Suprapubic skin (tissue), 4 donors: ENCODE results near the gene AGPAT2. TPM values are rescaled to one million over a fixed set of nuclear protein-coding genes. Genes with fewer than 3 reads are reported as not detected.

ENCODE experiments used
- DNase-seq, 2 donors: peaks; one replicate each; pipeline ENCODE4 v3.0.0-alpha.2; 2019; ENCODE audit warnings: low spot score in 2 of 2
- H3K27ac ChIP-seq: fragments of 200-600 bp; sonication (generic); one replicate; pipeline ENCODE4 v1.5.1; 2019
- H3K27me3 ChIP-seq: fragments of 200-600 bp; sonication (generic); one replicate; pipeline ENCODE4 v1.5.1; 2019
- H3K36me3 ChIP-seq: fragments of 200-600 bp; sonication (generic); one replicate; pipeline ENCODE4 v1.5.1; 2019
- H3K4me1 ChIP-seq: fragments of 200-600 bp; sonication (generic); one replicate; pipeline ENCODE4 v1.5.1; 2019
- H3K4me3 ChIP-seq: fragments of 200-600 bp; sonication (generic); one replicate; pipeline ENCODE4 v1.5.1; 2019; ENCODE audit warnings: mild to moderate bottlenecking
- H3K9me3 ChIP-seq: fragments of 200-600 bp; sonication (generic); one replicate; pipeline ENCODE4 v1.5.1; 2019
- CTCF ChIP-seq, 2 donors: fragments of 200-600 bp in 1 of 2; fragments of 450-650 bp in 1 of 2; sonication (generic) in 1 of 2; IDR thresholded peaks; one replicate each; pipeline ENCODE4 v1.5.1; 2016 to 2019; ENCODE audit warnings: antibody characterized with exemption in 2 of 2, mild to moderate bottlenecking in 1 of 2, moderate library complexity in 1 of 2
- EP300 ChIP-seq: sonication (generic); formaldehyde crosslinking; IDR thresholded peaks from one replicate; pipeline ENCODE4 v1.6.1; 2017; ENCODE audit warnings: antibody characterized with exemption
- POLR2A ChIP-seq, 2 donors: fragments of 450-650 bp; IDR thresholded peaks; one replicate each; pipeline ENCODE4 v1.6.1; 2017; ENCODE audit warnings: antibody characterized with exemption in 2 of 2, mild to moderate bottlenecking in 2 of 2, moderate library complexity in 2 of 2
- POLR2AphosphoS5 ChIP-seq, 3 donors: sonication (generic); formaldehyde crosslinking; IDR thresholded peaks; one replicate each; pipeline ENCODE4 v1.6.1; 2017; ENCODE audit warnings: antibody characterized with exemption in 3 of 3
- WGBS: methylation state at CpG from one replicate; pipeline ENCODE4 v1.1.5; 2018; 5-methylcytosine and 5-hydroxymethylcytosine counted together
- total RNA-seq, 4 donors: library from RNA; depleted of rRNA; stranded (reverse); fragments of >200 nt; gene quantifications; one replicate each; pipeline ENCODE4 v1.1.0, GENCODE V29; 2016

Gene AGPAT2
- total RNA-seq, 4 donors from 2014 or later: 43.5 to 73.2 (median 63.5) TPM

GRCh38 chr9:136720251-136720897 is 33.1 kb upstream of the AGPAT2 start:
- H3K27me3 ChIP-seq: no peaks in the 10 kb centered on the region
- peaks cover 51% of the 10 kb centered on the region for H3K4me1 ChIP-seq
- H3K9me3 ChIP-seq: no peaks in the 10 kb centered on the region
- DNase-seq: no peak
- H3K4me3 ChIP-seq: no peak overlapping the region
- TF ChIP-seq POLR2A (IDR thresholded peaks at IDR 0.05): no peak
- TF ChIP-seq CTCF (IDR thresholded peaks at IDR 0.05): no peak
- peaks cover 39% of the 10 kb centered on the region for H3K36me3 ChIP-seq
- H3K27ac ChIP-seq: no peak overlapping the region
- 18% methylated on average over 6 of the region's 20 CpGs for WGBS

GRCh38 chr9:136719195-136719880 is 32.1 kb upstream of the AGPAT2 start:
- Histone ChIP-seq H3K9me3 (no peaks in the 10 kb centered on the region), H3K4me3 (no peak overlapping the region), H3K27ac (no peak overlapping the region), H3K36me3 (peaks cover 28% of the 10 kb centered on the region), H3K27me3 (peaks cover 4% of the 10 kb centered on the region), H3K4me1 (peaks cover 44% of the 10 kb centered on the region)
- TF ChIP-seq CTCF (IDR thresholded peaks at IDR 0.05): no peak
- TF ChIP-seq POLR2AphosphoS5 (IDR thresholded peaks at IDR 0.05): no peak
- TF ChIP-seq EP300: no peak
- TF ChIP-seq POLR2A (IDR thresholded peaks at IDR 0.05): no peak
- WGBS: 67% methylated on average over 3 of the region's 24 CpGs
- DNase-seq: no peak

GRCh38 chr9:136718345-136719194 is 31.3 kb upstream of the AGPAT2 start:
- H3K36me3 ChIP-seq: peaks cover 21% of the 10 kb centered on the region
- H3K27me3 ChIP-seq: peaks cover 10% of the 10 kb centered on the region
- no peak for DNase-seq
- peaks cover 46% of the 10 kb centered on the region for H3K4me1 ChIP-seq
- TF ChIP-seq POLR2A (IDR thresholded peaks at IDR 0.05) (no peak), EP300 (no peak), CTCF (IDR thresholded peaks at IDR 0.05) (no peak), POLR2AphosphoS5 (IDR thresholded peaks at IDR 0.05) (no peak)
- no peaks in the 10 kb centered on the region for H3K9me3 ChIP-seq
- WGBS: 64% methylated on average over 7 of the region's 20 CpGs
- no peak overlapping the region for H3K27ac ChIP-seq
- no peak overlapping the region for H3K4me3 ChIP-seq

DNA sequence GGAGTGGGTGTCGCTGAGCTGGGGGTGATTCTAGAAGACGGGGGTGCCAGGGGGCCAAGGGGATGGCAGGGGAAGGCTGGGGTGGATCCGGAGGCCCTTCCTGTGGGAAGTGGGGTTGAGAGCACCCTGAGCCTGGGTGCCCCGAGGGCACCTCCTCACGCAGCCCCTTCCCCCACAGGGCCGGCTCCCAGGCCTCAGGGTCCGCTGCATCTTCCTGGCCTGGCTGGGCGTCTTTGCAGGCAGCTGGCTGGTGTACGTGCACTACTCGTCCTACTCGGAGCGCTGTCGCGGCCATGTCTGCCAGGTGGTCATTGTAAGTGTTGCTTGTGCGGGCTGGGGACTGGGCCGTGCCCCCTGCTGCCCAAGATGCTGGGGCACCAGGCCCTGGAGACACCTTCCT is 30.1 kb upstream of the AGPAT2 start:
- no peak for DNase-seq
- peaks cover 19% of the 10 kb centered on the region for H3K27me3 ChIP-seq
- no peaks in the 10 kb centered on the region for H3K9me3 ChIP-seq
- H3K4me1 ChIP-seq: peaks cover 49% of the 10 kb centered on the region
- TF ChIP-seq POLR2A (IDR thresholded peaks at IDR 0.05): no peak
- no peak for TF ChIP-seq CTCF (IDR thresholded peaks at IDR 0.05)
- TF ChIP-seq EP300: no peak
- no peak for TF ChIP-seq POLR2AphosphoS5 (IDR thresholded peaks at IDR 0.05)
- H3K27ac ChIP-seq: no peak overlapping the region
- peaks cover 9% of the 10 kb centered on the region for H3K36me3 ChIP-seq
- no peak overlapping the region for H3K4me3 ChIP-seq
- WGBS: 53% methylated on average over 11 of the region's 16 CpGs

DNA sequence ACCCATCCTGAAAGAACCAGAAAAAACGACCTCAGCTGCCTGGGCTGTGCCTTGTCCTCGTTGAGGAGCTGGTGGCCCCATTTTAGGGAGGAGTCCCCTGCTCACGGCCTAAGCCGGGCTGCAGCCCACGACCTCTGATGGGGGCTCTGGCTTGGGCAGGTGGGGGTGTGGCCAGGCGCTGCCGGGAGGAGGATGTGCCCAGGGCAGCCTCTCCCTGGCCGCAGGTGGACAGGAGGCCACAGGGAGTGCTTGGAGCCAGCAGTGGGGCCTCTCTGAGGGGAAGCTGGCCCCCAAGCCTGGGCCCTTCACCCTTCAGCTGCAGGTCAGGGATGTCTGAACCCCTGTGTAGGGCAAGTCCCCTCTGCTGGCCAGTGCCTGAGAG is 27.6 kb upstream of the AGPAT2 start:
- no peak for DNase-seq
- Histone ChIP-seq H3K4me1 (peaks cover 33% of the 10 kb centered on the region), H3K27ac (no peak overlapping the region), H3K9me3 (no peaks in the 10 kb centered on the region), H3K36me3 (no peaks in the 10 kb centered on the region), H3K4me3 (no peak overlapping the region), H3K27me3 (peaks cover 26% of the 10 kb centered on the region)
- TF ChIP-seq EP300 (no peak), CTCF (IDR thresholded peaks at IDR 0.05) (no peak), POLR2AphosphoS5 (IDR thresholded peaks at IDR 0.05) (no peak), POLR2A (IDR thresholded peaks at IDR 0.05) (no peak)
- WGBS: no CpG with 5 or more reads among the region's 8 CpGs
